ENCODE data around the gene UGT1A3. TPM values are rescaled to one million over a fixed set of nuclear protein-coding genes. Genes with fewer than 3 reads are reported as not detected.

Gene UGT1A3
- total RNA-seq, 2 experiments from 2014 or later: not detected

DNA sequence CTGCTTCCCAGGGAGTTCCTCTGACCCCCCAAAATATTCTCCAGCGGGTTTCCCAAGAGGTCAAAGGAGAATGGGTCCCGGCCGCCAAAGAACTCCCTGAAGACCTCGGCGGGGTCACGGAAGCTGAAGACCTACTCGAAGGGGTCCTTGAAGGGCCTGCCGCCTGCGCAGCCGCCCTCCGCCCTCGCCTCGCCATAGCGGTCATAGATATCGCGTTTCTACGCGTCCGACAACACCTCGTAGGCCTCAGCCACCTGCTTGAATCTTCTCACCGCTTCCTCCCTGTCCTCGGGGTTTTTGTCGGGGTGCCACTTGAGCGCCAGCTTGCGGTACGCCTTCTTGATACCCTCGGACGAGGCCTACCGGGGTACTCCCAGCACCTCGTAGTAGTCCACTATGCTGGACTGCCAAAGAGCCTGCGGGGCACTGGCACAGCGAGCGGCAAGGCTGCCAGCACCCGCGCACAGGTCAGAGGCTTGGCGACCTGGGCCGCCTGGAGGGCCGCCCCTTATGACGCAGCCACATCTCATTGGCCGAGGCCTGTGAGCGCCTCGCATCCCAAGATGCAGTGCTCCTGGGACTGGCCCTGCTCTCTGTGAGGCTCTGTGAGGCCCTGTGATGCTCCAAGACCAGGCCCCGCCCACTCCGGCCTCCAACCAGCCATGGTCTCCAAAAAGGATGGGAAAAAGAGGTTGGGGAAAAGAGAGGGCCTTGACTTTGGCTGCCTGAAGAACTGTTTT is 26.2 kb downstream of the UGT1A3 start:
- H3K9me3 ChIP-seq (ENCODE audit: control insufficient read depth in 1 of 2, insufficient read depth in 1 of 2, low read length in 2 of 2): peaks cover 0 to 16% of the 10 kb centered on the region in 2 experiments
- no peaks in the 10 kb centered on the region for H3K4me1 Mint-ChIP-seq (ENCODE audit: low read depth)

DNA sequence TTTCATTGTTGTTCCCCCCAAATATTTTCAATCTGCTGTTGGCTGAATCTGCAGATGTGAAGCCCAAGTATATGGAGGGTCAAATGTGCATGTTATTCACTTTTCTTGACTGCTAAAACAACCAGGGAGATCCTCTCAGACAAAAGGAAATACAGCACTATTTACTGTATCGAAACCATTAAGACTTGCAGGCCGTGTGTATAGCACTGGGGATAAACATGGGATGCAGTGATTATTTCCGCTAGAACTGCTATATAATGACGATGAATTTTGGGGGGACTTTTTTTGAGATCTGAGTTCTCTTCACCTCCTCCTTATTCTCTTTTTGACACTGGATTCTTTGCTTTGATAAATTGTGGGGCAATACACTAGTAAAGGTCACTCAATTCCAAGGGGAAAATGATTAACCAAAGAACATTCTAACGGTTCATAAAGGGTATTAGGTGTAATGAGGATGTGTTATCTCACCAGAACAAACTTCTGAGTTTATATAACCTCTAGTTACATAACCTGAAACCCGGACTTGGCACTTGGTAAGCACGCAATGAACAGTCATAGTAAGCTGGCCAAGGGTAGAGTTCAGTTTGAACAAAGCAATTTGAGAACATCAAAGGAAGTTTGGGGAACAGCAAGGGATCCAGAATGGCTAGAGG is 27.7 kb downstream of the UGT1A3 start:
- no peak overlapping the region for H3K4me3 Mint-ChIP-seq
- H3K4me1 ChIP-seq (ENCODE audit: insufficient read depth, low read length): no peaks in the 10 kb centered on the region
- no peak overlapping the region for H3K27ac ChIP-seq (ENCODE audit: low read depth in 1 of 2, low read length in 2 of 2)
- intact Hi-C loops (cut with DNase I, micrococcal nuclease): no loop called here
- DNase-seq (no peak), ATAC-seq (ENCODE audit: poor library complexity) (no peak)
- H3K27me3 Mint-ChIP-seq: peaks cover 23% of the 10 kb centered on the region
- no peak overlapping the region for H3K4me3 ChIP-seq (ENCODE audit: low read length)
- TF ChIP-seq, protein P1, sequence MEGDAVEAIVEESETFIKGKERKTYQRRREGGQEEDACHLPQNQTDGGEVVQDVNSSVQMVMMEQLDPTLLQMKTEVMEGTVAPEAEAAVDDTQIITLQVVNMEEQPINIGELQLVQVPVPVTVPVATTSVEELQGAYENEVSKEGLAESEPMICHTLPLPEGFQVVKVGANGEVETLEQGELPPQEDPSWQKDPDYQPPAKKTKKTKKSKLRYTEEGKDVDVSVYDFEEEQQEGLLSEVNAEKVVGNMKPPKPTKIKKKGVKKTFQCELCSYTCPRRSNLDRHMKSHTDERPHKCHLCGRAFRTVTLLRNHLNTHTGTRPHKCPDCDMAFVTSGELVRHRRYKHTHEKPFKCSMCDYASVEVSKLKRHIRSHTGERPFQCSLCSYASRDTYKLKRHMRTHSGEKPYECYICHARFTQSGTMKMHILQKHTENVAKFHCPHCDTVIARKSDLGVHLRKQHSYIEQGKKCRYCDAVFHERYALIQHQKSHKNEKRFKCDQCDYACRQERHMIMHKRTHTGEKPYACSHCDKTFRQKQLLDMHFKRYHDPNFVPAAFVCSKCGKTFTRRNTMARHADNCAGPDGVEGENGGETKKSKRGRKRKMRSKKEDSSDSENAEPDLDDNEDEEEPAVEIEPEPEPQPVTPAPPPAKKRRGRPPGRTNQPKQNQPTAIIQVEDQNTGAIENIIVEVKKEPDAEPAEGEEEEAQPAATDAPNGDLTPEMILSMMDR (IDR thresholded peaks at IDR 0.05): no peak
- no peaks in the 10 kb centered on the region for H3K27me3 ChIP-seq (ENCODE audit: control insufficient read depth in 1 of 2, insufficient read depth in 2 of 2, low read length in 2 of 2)
- H3K27ac Mint-ChIP-seq: no peak overlapping the region
- peaks cover 0 to 7% of the 10 kb centered on the region in 2 experiments for H3K9me3 ChIP-seq (ENCODE audit: control insufficient read depth in 1 of 2, insufficient read depth in 1 of 2, low read length in 2 of 2)
- H3K36me3 Mint-ChIP-seq (ENCODE audit: low read depth): no peaks in the 10 kb centered on the region
- no peaks in the 10 kb centered on the region for H3K36me3 ChIP-seq (ENCODE audit: insufficient read depth, low read length)
- peaks cover 3% of the 10 kb centered on the region for H3K9me3 Mint-ChIP-seq
- ChIA-PET POLR2A (no interaction called here), CTCF (no interaction called here)
- no peaks in the 10 kb centered on the region for H3K4me1 Mint-ChIP-seq (ENCODE audit: low read depth)

More for the DNA sequence above, 26.2 kb downstream of the UGT1A3 start:
- intact Hi-C loops (cut with DNase I, micrococcal nuclease): no loop called here
- no peak for DNase-seq
- Mint-ChIP-seq H3K4me3 (no peak overlapping the region), H3K27ac (no peak overlapping the region), H3K36me3 (ENCODE audit: low read depth) (no peaks in the 10 kb centered on the region), H3K27me3 (peaks cover 29% of the 10 kb centered on the region), H3K9me3 (peaks cover 7% of the 10 kb centered on the region)
- TF ChIP-seq, protein P1 (IDR thresholded peaks at IDR 0.05): no peak
- no peaks in the 10 kb centered on the region for H3K36me3 ChIP-seq (ENCODE audit: insufficient read depth, low read length)
- no peak overlapping the region for H3K4me3 ChIP-seq (ENCODE audit: low read length)
- no peak for ATAC-seq (ENCODE audit: poor library complexity)
- no peaks in the 10 kb centered on the region for H3K27me3 ChIP-seq (ENCODE audit: control insufficient read depth in 1 of 2, insufficient read depth in 2 of 2, low read length in 2 of 2)
- ChIA-PET CTCF (no interaction called here), POLR2A (no interaction called here)
- no peak overlapping the region for H3K27ac ChIP-seq (ENCODE audit: low read depth in 1 of 2, low read length in 2 of 2)
- H3K4me1 ChIP-seq (ENCODE audit: insufficient read depth, low read length): no peaks in the 10 kb centered on the region

DNA sequence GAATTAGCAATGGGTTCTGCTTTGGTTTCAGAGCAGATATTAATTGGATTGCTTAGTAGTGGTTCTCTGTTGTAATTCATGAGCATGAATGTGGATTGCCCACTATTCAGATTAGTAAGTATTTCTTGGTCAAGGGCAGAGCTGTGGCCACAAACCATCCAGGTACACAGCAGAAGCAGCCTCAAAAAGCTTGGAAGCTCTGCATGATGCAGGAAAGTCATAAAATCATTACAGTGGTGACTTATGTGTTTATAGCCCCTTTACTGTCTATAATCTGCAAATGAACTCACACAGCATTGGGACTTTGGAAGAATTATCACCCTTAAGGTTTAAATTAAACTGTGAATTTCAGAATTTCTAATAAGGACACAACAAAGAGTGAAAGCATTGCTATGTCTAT is 29.3 kb downstream of the UGT1A3 start:
- no peaks in the 10 kb centered on the region for H3K27me3 ChIP-seq (ENCODE audit: control insufficient read depth in 1 of 2, insufficient read depth in 2 of 2, low read length in 2 of 2)
- DNase-seq (no peak), ATAC-seq (ENCODE audit: poor library complexity) (no peak)
- no peaks in the 10 kb centered on the region for H3K36me3 ChIP-seq (ENCODE audit: insufficient read depth, low read length)
- peaks cover 16% of the 10 kb centered on the region for H3K27me3 Mint-ChIP-seq
- no peak overlapping the region for H3K27ac Mint-ChIP-seq
- H3K4me1 ChIP-seq (ENCODE audit: insufficient read depth, low read length): no peaks in the 10 kb centered on the region
- peaks cover 0 to 7% of the 10 kb centered on the region in 2 experiments for H3K9me3 ChIP-seq (ENCODE audit: control insufficient read depth in 1 of 2, insufficient read depth in 1 of 2, low read length in 2 of 2)
- TF ChIP-seq, protein P1 (IDR thresholded peaks at IDR 0.05): no peak
- no peak overlapping the region for H3K27ac ChIP-seq (ENCODE audit: low read depth in 1 of 2, low read length in 2 of 2)
- intact Hi-C loops (cut with DNase I, micrococcal nuclease): no loop called here
- no peaks in the 10 kb centered on the region for H3K9me3 Mint-ChIP-seq
- ChIA-PET CTCF (no interaction called here), POLR2A (no interaction called here)
- no peak overlapping the region for H3K4me3 ChIP-seq (ENCODE audit: low read length)
- H3K36me3 Mint-ChIP-seq (ENCODE audit: low read depth): no peaks in the 10 kb centered on the region
- H3K4me3 Mint-ChIP-seq: no peak overlapping the region
- no peaks in the 10 kb centered on the region for H3K4me1 Mint-ChIP-seq (ENCODE audit: low read depth)
